ENCODE data around the gene AVEN.

The AVEN gene

GRCh38 chr15:33941279-33942063, 97.5 kb downstream of the AVEN start:
- H3K36me3 ChIP-seq = no peaks in the 10 kb centered on the region
- no peak for TF ChIP-seq CTCF (IDR thresholded peaks at IDR 0.05; ENCODE audit: low read depth, low read length)
- no peak overlapping the region for H3K4me3 ChIP-seq (ENCODE audit: low read depth, low read length)
- no peaks in the 10 kb centered on the region for H3K4me1 ChIP-seq
- no peak for DNase-seq
- no peaks in the 10 kb centered on the region for H3K9me3 ChIP-seq
- no peaks in the 10 kb centered on the region for H3K27me3 ChIP-seq

GRCh38 chr15:33934921-33935320, 104.1 kb downstream of the AVEN start:
- no peak for TF ChIP-seq CTCF (IDR thresholded peaks at IDR 0.05; ENCODE audit: low read depth, low read length)
- peaks cover 10% of the 10 kb centered on the region for H3K4me1 ChIP-seq
- H3K36me3 ChIP-seq = no peaks in the 10 kb centered on the region
- no peaks in the 10 kb centered on the region for H3K9me3 ChIP-seq
- no peak overlapping the region for H3K4me3 ChIP-seq (ENCODE audit: low read depth, low read length)
- no peak for DNase-seq
- no peaks in the 10 kb centered on the region for H3K27me3 ChIP-seq

- Histone ChIP-seq H3K4me1 (peaks cover 10% of the 10 kb centered on the region), H3K9me3 (no peaks in the 10 kb centered on the region), H3K4me3 (ENCODE audit: low read depth, low read length) (no peak overlapping the region), H3K27me3 (no peaks in the 10 kb centered on the region), H3K36me3 (no peaks in the 10 kb centered on the region)
- no peak for DNase-seq
- TF ChIP-seq CTCF (IDR thresholded peaks at IDR 0.05; ENCODE audit: low read depth, low read length) = no peak
Measured at GRCh38 chr15:33934396-33934795, 104.6 kb downstream of the AVEN start.

- H3K36me3 ChIP-seq = no peaks in the 10 kb centered on the region
- H3K27me3 ChIP-seq = no peaks in the 10 kb centered on the region
- H3K9me3 ChIP-seq = no peaks in the 10 kb centered on the region
- peak overlapping the region; percentile 45 for H3K4me3 ChIP-seq (ENCODE audit: low read depth, low read length)
- TF ChIP-seq CTCF (IDR thresholded peaks at IDR 0.05; ENCODE audit: low read depth, low read length) = no peak
- H3K4me1 ChIP-seq = peaks cover 10% of the 10 kb centered on the region
- no peak for DNase-seq
Measured at GRCh38 chr15:33932734-33933133, 106.3 kb downstream of the AVEN start.

GRCh38 chr15:33926260-33926659, 112.7 kb downstream of the AVEN start:
- no peaks in the 10 kb centered on the region; the same call in 1 of the 2 replicates for H3K4me1 ChIP-seq
- no peak overlapping the region for H3K4me3 ChIP-seq (ENCODE audit: low read depth, low read length)
- no peaks in the 10 kb centered on the region for H3K9me3 ChIP-seq
- DNase-seq = no peak
- no peak for TF ChIP-seq CTCF (IDR thresholded peaks at IDR 0.05; ENCODE audit: low read depth, low read length)
- no peaks in the 10 kb centered on the region for H3K27me3 ChIP-seq
- no peaks in the 10 kb centered on the region for H3K36me3 ChIP-seq

- Histone ChIP-seq H3K9me3 (no peaks in the 10 kb centered on the region), H3K4me3 (ENCODE audit: low read depth, low read length) (no peak overlapping the region), H3K4me1 (peaks cover 7% of the 10 kb centered on the region), H3K36me3 (no peaks in the 10 kb centered on the region), H3K27me3 (no peaks in the 10 kb centered on the region)
- DNase-seq = no peak
- TF ChIP-seq CTCF (IDR thresholded peaks at IDR 0.05; ENCODE audit: low read depth, low read length) = no peak
Measured at GRCh38 chr15:33923446-33923845, 115.6 kb downstream of the AVEN start.
